Kidney glomerular epithelial cell (primary cell): ENCODE data around the gene OR2C1.
A peak's percentile ranks its signal among the peaks of the same experiment; 100 is the strongest.

Source experiments
- DNase-seq: peaks from one replicate; lab custom pipeline; 2025; lab: John Stamatoyannopoulos, UW

The OR2C1 gene

DNA sequence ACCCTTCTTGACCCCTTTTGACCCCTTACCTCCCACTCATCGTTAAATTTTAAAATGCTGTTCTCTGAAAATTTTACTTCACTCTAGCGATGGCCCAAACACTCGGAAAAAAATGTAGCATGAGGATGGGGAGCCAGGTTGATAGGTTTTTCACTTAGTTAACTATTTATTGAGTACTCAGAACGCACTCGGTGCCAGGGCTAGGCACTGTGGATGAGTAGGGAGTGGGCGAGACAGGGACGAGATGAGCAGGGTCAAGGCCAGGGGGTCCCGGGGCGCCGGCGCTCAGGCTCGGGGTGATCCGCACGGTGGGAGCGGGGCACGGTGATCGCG lies 44.7 kb downstream of the OR2C1 start:
- peak; percentile 5 for DNase-seq

DNA sequence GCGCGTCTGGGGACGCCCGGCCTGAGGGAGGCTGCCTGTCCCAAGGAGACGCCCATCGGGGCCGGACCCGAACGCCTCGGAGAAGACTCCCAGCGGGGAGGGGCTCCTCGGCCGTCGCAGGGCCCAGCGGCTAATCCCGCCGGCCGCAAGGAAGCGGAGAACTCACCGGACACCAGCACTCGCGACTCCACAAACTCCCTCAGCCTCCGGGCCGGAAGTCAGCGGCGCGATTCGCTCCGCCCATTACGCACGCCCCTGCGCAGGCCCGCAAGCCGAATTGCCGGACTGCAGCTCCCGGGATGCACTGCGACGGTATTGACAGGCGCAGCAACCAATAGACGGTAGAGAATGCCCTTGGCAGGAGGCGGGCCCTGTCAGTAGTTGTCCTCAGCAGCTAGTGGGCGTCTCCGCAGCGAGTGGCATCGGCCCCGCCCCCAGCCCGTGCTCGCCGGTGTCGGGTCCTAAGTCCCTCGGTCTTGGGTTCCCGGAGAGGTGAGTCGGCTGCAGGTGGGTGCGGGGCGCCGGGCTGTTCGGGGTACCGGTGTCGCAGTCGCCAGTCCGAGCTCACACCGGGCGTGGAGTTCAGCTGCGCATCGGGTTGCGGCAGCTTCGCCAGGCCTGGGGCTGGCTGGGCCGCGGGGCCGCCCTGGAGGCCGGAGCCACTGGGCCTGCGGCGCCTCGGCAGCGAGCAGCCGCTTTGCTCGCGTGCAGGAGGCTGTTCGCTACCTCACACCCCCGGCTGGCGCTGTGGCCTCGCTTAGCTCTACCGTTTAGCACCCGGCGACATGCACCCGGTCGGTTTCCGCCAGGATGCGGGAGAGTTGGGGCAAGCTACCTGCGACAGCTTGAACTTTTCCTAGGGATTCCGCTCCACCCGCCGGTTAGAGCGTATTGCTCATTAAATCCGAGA lies 45.3 kb downstream of the OR2C1 start, which contains the start of the genes ZNF174 and ZSCAN32:
TSS of gene ZNF174 (plus strand) at position 437 of the 910 bp plus-strand sequence. CDS start 790 bp downstream, outside the sequence.
TSS of gene ZSCAN32 (minus strand) at position 226 of the 910 bp plus-strand sequence. CDS start 3,447 bp downstream, outside the sequence.
- peak; percentile 98 for DNase-seq

DNA sequence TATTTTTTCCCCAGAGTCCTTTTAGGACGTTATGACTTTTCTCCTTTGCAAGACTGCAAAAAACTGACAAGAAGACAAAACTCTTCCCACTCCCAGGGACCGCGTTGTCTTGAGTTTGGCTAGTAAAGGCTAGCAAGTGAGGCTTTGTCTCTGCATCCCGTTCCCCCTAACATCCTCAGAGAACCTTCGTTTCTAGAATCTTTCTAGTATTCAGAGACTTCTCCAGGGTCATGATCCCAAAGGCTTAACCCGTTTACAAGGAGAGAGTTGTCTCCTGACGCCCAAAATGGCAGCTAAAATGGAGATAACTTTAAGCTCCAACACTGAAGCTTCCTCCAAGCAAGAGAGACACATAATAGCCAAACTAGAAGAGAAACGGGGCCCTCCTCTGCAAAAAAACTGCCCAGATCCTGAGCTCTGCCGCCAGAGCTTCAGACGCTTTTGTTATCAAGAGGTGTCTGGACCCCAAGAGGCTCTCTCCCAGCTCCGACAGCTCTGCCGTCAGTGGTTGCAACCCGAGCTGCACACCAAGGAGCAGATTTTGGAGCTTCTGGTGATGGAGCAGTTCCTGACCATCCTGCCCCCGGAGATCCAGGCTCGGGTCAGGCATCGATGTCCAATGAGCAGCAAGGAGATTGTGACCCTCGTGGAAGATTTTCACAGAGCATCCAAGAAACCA lies 46.2 kb downstream of the OR2C1 start:
- peak; percentile 15 for DNase-seq
